ENCODE measurements around the gene NCEH1. TPM values are rescaled to one million over a fixed set of nuclear protein-coding genes. Genes with fewer than 3 reads are reported as not detected.

Gene NCEH1
- total and polyA plus RNA-seq, 2 of the 13 experiments (the other 11 are each of a cell fraction or from before 2014, with no cell fraction given) = 12.9 to 21.4 TPM

- TF ChIP-seq TAF15 (IDR thresholded peaks at IDR 0.05; ENCODE audit: low read depth, low read length, poor library complexity, severe bottlenecking) = no peak
- peak; percentile 5; the same call in 1 of the 2 replicates for TF ChIP-seq STAG1 (CRISPR knock-in tag; IDR thresholded peaks at IDR 0.05)
- FAIRE-seq (no peak), ATAC-seq (no peak), DNase-seq (ENCODE audit: low spot score) (no peak)
- intact Hi-C loops (cut with micrococcal nuclease; ENCODE audit: unreplicated experiment) (no loop called here), in situ Hi-C loops (cut with HindIII; ENCODE audit: extremely low pct_ligation_motif_present, low pct_unique_long_range_greater_than_20kb) (no loop called here)
- H3K79me2 ChIP-seq (ENCODE audit: insufficient read depth, low read length) = no peaks in the 10 kb centered on the region
- H3K4me2 ChIP-seq (ENCODE audit: low read depth, low read length) = no peak overlapping the region
- POLR2A ChIA-PET = no interaction called here
- CTCF ChIA-PET (ENCODE audit: low intra/inter-chr PET ratio, low total read pairs) = no interaction called here
- H3K9ac ChIP-seq (ENCODE audit: insufficient read depth, low read depth, low read length) = no peak overlapping the region
- no peaks in the 10 kb centered on the region for H3K36me3 ChIP-seq (replicated peaks in 1 of 2; ENCODE audit: control insufficient read depth in 1 of 2, insufficient read depth in 2 of 2, low read length in 2 of 2)
- peaks cover 53% of the 10 kb centered on the region for H3K4me1 ChIP-seq (ENCODE audit: insufficient read depth, low read length)
- H3K27ac ChIP-seq (ENCODE audit: extremely low read length, insufficient read depth, low read length) = no peak overlapping the region
- no peak overlapping the region for H2AFZ ChIP-seq (ENCODE audit: low read length)
- BruUV-seq (replicated peaks) = no TSS peak
- WGBS (ENCODE audit: low lambda C conversion rate) = 90% methylated on average over 4 of the region's 4 CpGs
- no peaks in the 10 kb centered on the region for H3K9me3 ChIP-seq (ENCODE audit: low read length)
- H4K20me1 ChIP-seq (ENCODE audit: insufficient read depth, low read length) = no peaks in the 10 kb centered on the region
- H3K4me3 ChIP-seq (replicated peaks in 1 of 3; ENCODE audit: insufficient read depth in 1 of 3, low read depth in 2 of 3, low read length in 3 of 3) = no peak overlapping the region
- H3K27me3 ChIP-seq (ENCODE audit: control insufficient read depth in 1 of 2, insufficient read depth in 2 of 2, low read length in 2 of 2) = no peaks in the 10 kb centered on the region
These were observed 119.7 kb downstream of the NCEH1 start for GRCh38 chr3:172591125-172591605.

- Histone ChIP-seq H3K4me2 (ENCODE audit: low read depth, low read length) (no peak overlapping the region), H3K4me3 (replicated peaks in 1 of 3; ENCODE audit: insufficient read depth in 1 of 3, low read depth in 2 of 3, low read length in 3 of 3) (no peak overlapping the region), H3K27ac (ENCODE audit: extremely low read length, insufficient read depth, low read length) (no peak overlapping the region), H3K9me3 (ENCODE audit: low read length) (no peaks in the 10 kb centered on the region), H3K4me1 (ENCODE audit: insufficient read depth, low read length) (peaks cover 6% of the 10 kb centered on the region), H4K20me1 (ENCODE audit: insufficient read depth, low read length) (no peaks in the 10 kb centered on the region), H3K27me3 (ENCODE audit: control insufficient read depth in 1 of 2, insufficient read depth in 2 of 2, low read length in 2 of 2) (no peaks in the 10 kb centered on the region), H3K9ac (ENCODE audit: insufficient read depth, low read depth, low read length) (no peak overlapping the region), H2AFZ (ENCODE audit: low read length) (no peak overlapping the region), H3K36me3 (replicated peaks in 1 of 2; ENCODE audit: control insufficient read depth in 1 of 2, insufficient read depth in 2 of 2, low read length in 2 of 2) (no peaks in the 10 kb centered on the region), H3K79me2 (ENCODE audit: insufficient read depth, low read length) (no peaks in the 10 kb centered on the region)
- DNase-seq (ENCODE audit: low spot score) = no peak
- POLR2A ChIA-PET = no interaction called here
- FAIRE-seq = no peak
- CTCF ChIA-PET (ENCODE audit: low intra/inter-chr PET ratio, low total read pairs) = no interaction called here
- in situ Hi-C loops (cut with HindIII; ENCODE audit: extremely low pct_ligation_motif_present, low pct_unique_long_range_greater_than_20kb) (no loop called here), intact Hi-C loops (cut with micrococcal nuclease; ENCODE audit: unreplicated experiment) (no loop called here)
- ATAC-seq = no peak
- no TSS peak for BruUV-seq (replicated peaks)
- no peak for TF ChIP-seq IRF2 (CRISPR knock-in tag; IDR thresholded peaks at IDR 0.05)
- TF ChIP-seq MTF2 (CRISPR knock-in tag; IDR thresholded peaks at IDR 0.05; ENCODE audit: borderline replicate concordance) = no peak
- TF ChIP-seq TOE1 (CRISPR knock-in tag; IDR thresholded peaks at IDR 0.05) = no peak
- no peak for TF ChIP-seq JDP2 (CRISPR knock-in tag; IDR thresholded peaks at IDR 0.05; ENCODE audit: borderline replicate concordance)
- TF ChIP-seq JUN (CRISPR knock-in tag; IDR thresholded peaks at IDR 0.05) = no peak
- TF ChIP-seq FLYWCH1 (CRISPR knock-in tag; IDR thresholded peaks at IDR 0.05) = no peak
- TF ChIP-seq SOX13 (IDR thresholded peaks at IDR 0.05) = no peak
- no peak for TF ChIP-seq SOX13 (CRISPR knock-in tag; conservative IDR thresholded peaks at IDR 0.05 in 1 of 2, IDR thresholded peaks at IDR 0.05 in 1 of 2)
- TF ChIP-seq ZNF331 (CRISPR knock-in tag; IDR thresholded peaks at IDR 0.05) = no peak
- TF ChIP-seq BRF2 (CRISPR knock-in tag; IDR thresholded peaks at IDR 0.05) = no peak
- no peak for TF ChIP-seq XBP1 (CRISPR knock-in tag; IDR thresholded peaks at IDR 0.05)
- TF ChIP-seq ZNF547 (CRISPR knock-in tag; IDR thresholded peaks at IDR 0.05) = no peak
- TF ChIP-seq CENPBD1 (CRISPR knock-in tag; IDR thresholded peaks at IDR 0.05; ENCODE audit: borderline replicate concordance, low read depth) = no peak
- no peak for TF ChIP-seq ZNF569 (CRISPR knock-in tag; IDR thresholded peaks at IDR 0.05; ENCODE audit: borderline replicate concordance)
- TF ChIP-seq SP4 (CRISPR knock-in tag; IDR thresholded peaks at IDR 0.05) = no peak
- no peak for TF ChIP-seq ZNF383 (CRISPR knock-in tag; IDR thresholded peaks at IDR 0.05; ENCODE audit: borderline replicate concordance)
These were observed 124.4 kb downstream of the NCEH1 start for GRCh38 chr3:172586436-172586835.
